CD4-positive, alpha-beta T cell (primary cell): Measurements from ENCODE around the gene TMEFF2. TPM values are rescaled to one million over a fixed set of nuclear protein-coding genes. Genes with fewer than 3 reads are reported as not detected.

Experiments used
- ATAC-seq: fragments of 200-7000 bp; cut with Tn5 transposase; one replicate; pipeline ENCODE4 v1.10.0; 2022; ENCODE audit warnings: mild to moderate bottlenecking; ENCODE audit not compliant: poor library complexity
- CTCF ChIA-PET: fragments of 350-600 bp; sonication (Branson Sonifier 250); formaldehyde crosslinking; loops from one replicate; lab custom pipeline; 2021; ENCODE audit warnings: antibody characterized with exemption, inconsistent platforms; lab: Charles Lee
- POLR2A ChIA-PET: fragments of 350-600 bp; sonication (Branson Sonifier 250); formaldehyde crosslinking; loops from one replicate; lab custom pipeline; 2021; ENCODE audit warnings: antibody characterized with exemption, inconsistent platforms; lab: Charles Lee
- DNase-seq, 14 experiments: peaks; one replicate each; pipeline ENCODE4 v3.0.0-alpha.2; 2013 to 2020; ENCODE audit warnings: mixed read lengths in 2 of 14
- H3K27ac ChIP-seq, 2 donors: one replicate each; pipeline versions ENCODE4 v1.5.1 to v1.7.0; 2013; ENCODE audit warnings: low read length in 2 of 2, low read depth in 1 of 2, mild to moderate bottlenecking in 1 of 2
- H3K27me3 ChIP-seq, 2 experiments: 1 replicate in 1 of 2; 2 replicates in 1 of 2; pipeline versions ENCODE4 v1.6.1 to v1.7.0; 2013; ENCODE audit warnings: low read length in 2 of 2, control low read depth in 1 of 2, mild to moderate bottlenecking in 1 of 2, moderate library complexity in 1 of 2; ENCODE audit not compliant: insufficient read depth in 2 of 2, control insufficient read depth in 1 of 2
- H3K36me3 ChIP-seq: one replicate; pipeline ENCODE4 v1.6.1; 2013; ENCODE audit warnings: low read length, control low read depth; ENCODE audit not compliant: insufficient read depth
- H3K4me1 ChIP-seq: one replicate; pipeline ENCODE4 v1.6.1; 2013; ENCODE audit warnings: low read length, control low read depth; ENCODE audit not compliant: insufficient read depth
- H3K4me3 ChIP-seq: one replicate; pipeline ENCODE4 v1.5.1; 2013; ENCODE audit warnings: mild to moderate bottlenecking, low read length, moderate library complexity
- H3K9me3 ChIP-seq, 2 experiments: 1 replicate in 1 of 2; 2 replicates in 1 of 2; pipeline versions ENCODE4 v1.6.1 to v1.7.0; 2013; ENCODE audit warnings: low read length in 2 of 2, mild to moderate bottlenecking in 2 of 2, control low read depth in 1 of 2, moderate library complexity in 1 of 2; ENCODE audit not compliant: control insufficient read depth in 1 of 2, insufficient read depth in 1 of 2
- H3K27ac Mint-ChIP-seq: one replicate; pipeline ENCODE4 v1.8.0; 2020; ENCODE audit warnings: mixed read lengths
- H3K27me3 Mint-ChIP-seq: one replicate; pipeline ENCODE4 v1.8.0; 2021; ENCODE audit warnings: mixed read lengths
- H3K36me3 Mint-ChIP-seq: one replicate; pipeline ENCODE4 v1.8.0; 2021; ENCODE audit warnings: low read depth, mixed read lengths
- H3K4me1 Mint-ChIP-seq: one replicate; pipeline ENCODE4 v1.8.0; 2021; ENCODE audit warnings: low read depth, mixed read lengths
- H3K4me3 Mint-ChIP-seq: one replicate; pipeline ENCODE4 v1.8.0; 2020; ENCODE audit warnings: mild to moderate bottlenecking, mixed read lengths
- H3K9me3 Mint-ChIP-seq: one replicate; pipeline ENCODE4 v1.8.0; 2020; ENCODE audit warnings: mixed read lengths
- CTCF ChIP-seq: fragments of 200-600 bp; IDR thresholded peaks from one replicate; pipeline ENCODE4 v1.8.0; 2022; ENCODE audit warnings: antibody characterized with exemption, mild to moderate bottlenecking
- intact Hi-C, 2 experiments: fragments of 100-400 bp; cut with DNase I in 1 of 2; cut with micrococcal nuclease in 1 of 2; formaldehyde crosslinking; loops; one replicate each; pipeline versions ENCODE4 v1.15.1 to v1.9.0; 2023 to 2025; cut with DNase I, micrococcal nuclease
- total RNA-seq, 174 experiments: library from RNA in 2 of 174; stranded (reverse) in 2 of 174; gene quantifications; one replicate each; pipeline ENCODE4 v1.2.3 and lab custom pipeline; 2021 to 2026

The TMEFF2 gene
- total RNA-seq, 2 experiments from 2014 or later, result not detected

GRCh38 chr2:192070099-192070498 lies 124.6 kb downstream of the TMEFF2 start:
- Histone ChIP-seq H3K27ac (no peak overlapping the region), H3K4me3 (no peak overlapping the region), H3K4me1 (no peaks in the 10 kb centered on the region), H3K9me3 (no peaks in the 10 kb centered on the region), H3K27me3 (no peaks in the 10 kb centered on the region), H3K36me3 (no peaks in the 10 kb centered on the region)
- Mint-ChIP-seq H3K27ac (no peak overlapping the region), H3K27me3 (no peaks in the 10 kb centered on the region), H3K4me1 (peaks cover 17% of the 10 kb centered on the region), H3K9me3 (no peaks in the 10 kb centered on the region), H3K4me3 (no peak overlapping the region), H3K36me3 (no peaks in the 10 kb centered on the region)
- ChIA-PET CTCF (no interaction called here), POLR2A (no interaction called here)
- ATAC-seq (no peak), DNase-seq (no peak)
- intact Hi-C loops, result no loop called here
- no peak for TF ChIP-seq CTCF

- DNase-seq, result no peak
- Mint-ChIP-seq H3K27me3 (peaks cover 3% of the 10 kb centered on the region), H3K27ac (no peak overlapping the region), H3K36me3 (no peaks in the 10 kb centered on the region), H3K4me1 (peaks cover 17% of the 10 kb centered on the region), H3K4me3 (no peak overlapping the region), H3K9me3 (no peaks in the 10 kb centered on the region)
- Histone ChIP-seq H3K4me3 (no peak overlapping the region), H3K27me3 (no peaks in the 10 kb centered on the region), H3K27ac (no peak overlapping the region), H3K36me3 (no peaks in the 10 kb centered on the region), H3K9me3 (no peaks in the 10 kb centered on the region), H3K4me1 (no peaks in the 10 kb centered on the region)
- ChIA-PET POLR2A (no interaction called here), CTCF (no interaction called here)
- ATAC-seq, result no peak
- intact Hi-C loops, result no loop called here
- TF ChIP-seq CTCF, result no peak
Observed at GRCh38 chr2:192069417-192069816, 125.3 kb downstream of the TMEFF2 start.

- intact Hi-C loops, result no loop called here
- Histone ChIP-seq H3K4me1 (no peaks in the 10 kb centered on the region), H3K27ac (no peak overlapping the region), H3K36me3 (no peaks in the 10 kb centered on the region), H3K27me3 (no peaks in the 10 kb centered on the region), H3K9me3 (no peaks in the 10 kb centered on the region), H3K4me3 (no peak overlapping the region)
- TF ChIP-seq CTCF, result no peak
- Mint-ChIP-seq H3K9me3 (no peaks in the 10 kb centered on the region), H3K36me3 (no peaks in the 10 kb centered on the region), H3K4me3 (no peak overlapping the region), H3K4me1 (peaks cover 17% of the 10 kb centered on the region), H3K27ac (no peak overlapping the region), H3K27me3 (peaks cover 4% of the 10 kb centered on the region)
- ChIA-PET POLR2A (interaction anchor here (0.6 kb wide), 1 partner anchor 22 kb away, joined by 3 read pairs; no protein-coding TSS in a partner anchor), CTCF (no interaction called here)
- DNase-seq, result no peak
- no peak for ATAC-seq
Observed at GRCh38 chr2:192068966-192069365, 125.8 kb downstream of the TMEFF2 start.
